Measurements from ENCODE around the gene NAT8L.

DNA sequence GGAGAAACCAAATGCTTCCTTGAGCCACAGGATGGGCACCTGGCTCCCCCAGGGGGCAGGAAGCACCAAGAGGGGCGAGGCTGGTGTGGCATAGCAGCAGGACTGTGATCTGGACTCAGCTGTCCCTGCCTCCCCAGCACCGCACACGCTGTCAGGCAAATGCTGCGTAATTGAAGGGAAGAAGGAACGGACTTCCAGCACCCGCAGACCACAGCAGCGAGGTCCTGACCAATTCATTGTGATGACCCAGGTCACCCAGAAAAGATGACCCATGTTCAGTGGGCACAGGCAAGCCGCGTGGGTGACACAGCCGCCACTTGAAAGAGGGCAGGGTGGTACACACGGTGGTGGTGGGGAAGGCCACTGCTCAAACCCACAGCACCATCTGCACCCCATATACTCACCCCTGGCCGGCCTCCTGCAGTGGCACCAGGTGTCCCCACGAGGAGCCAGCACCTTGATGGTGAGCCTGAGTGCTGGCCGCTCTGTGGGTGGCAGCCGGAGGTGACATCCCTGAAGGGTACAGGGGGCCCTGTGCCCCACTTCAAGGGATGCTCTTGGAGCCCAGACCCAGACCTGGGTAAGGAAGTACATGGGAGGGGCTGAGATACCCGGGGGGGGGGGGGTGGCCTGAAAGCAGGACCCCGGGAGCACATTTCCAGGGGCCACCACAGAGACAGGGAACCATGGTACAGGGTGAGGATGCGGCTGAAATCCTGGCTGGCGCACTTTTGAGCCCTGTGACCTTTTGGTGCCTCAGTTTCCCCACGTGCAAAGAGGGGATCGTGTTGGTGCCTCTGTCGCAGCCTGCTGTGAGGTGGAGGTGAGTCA is 11.5 kb downstream of the NAT8L start:
- TF ChIP-seq, protein P1, sequence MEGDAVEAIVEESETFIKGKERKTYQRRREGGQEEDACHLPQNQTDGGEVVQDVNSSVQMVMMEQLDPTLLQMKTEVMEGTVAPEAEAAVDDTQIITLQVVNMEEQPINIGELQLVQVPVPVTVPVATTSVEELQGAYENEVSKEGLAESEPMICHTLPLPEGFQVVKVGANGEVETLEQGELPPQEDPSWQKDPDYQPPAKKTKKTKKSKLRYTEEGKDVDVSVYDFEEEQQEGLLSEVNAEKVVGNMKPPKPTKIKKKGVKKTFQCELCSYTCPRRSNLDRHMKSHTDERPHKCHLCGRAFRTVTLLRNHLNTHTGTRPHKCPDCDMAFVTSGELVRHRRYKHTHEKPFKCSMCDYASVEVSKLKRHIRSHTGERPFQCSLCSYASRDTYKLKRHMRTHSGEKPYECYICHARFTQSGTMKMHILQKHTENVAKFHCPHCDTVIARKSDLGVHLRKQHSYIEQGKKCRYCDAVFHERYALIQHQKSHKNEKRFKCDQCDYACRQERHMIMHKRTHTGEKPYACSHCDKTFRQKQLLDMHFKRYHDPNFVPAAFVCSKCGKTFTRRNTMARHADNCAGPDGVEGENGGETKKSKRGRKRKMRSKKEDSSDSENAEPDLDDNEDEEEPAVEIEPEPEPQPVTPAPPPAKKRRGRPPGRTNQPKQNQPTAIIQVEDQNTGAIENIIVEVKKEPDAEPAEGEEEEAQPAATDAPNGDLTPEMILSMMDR (IDR thresholded peaks at IDR 0.05), result no peak
- no peak for TF ChIP-seq POLR2AphosphoS5 (IDR thresholded peaks at IDR 0.05)
- no peak for TF ChIP-seq POLR2A (IDR thresholded peaks at IDR 0.05)

Measured in breast epithelium (tissue), 3 donors.